Putamen (tissue), 1 donor: ENCODE data around the gene SLC25A4.
"Not testable (repeated sequence)": the region's sequence is repeated elsewhere in the genome, so short reads cannot be mapped to it uniquely, and the experiment has no call there.

ENCODE experiments used
- DNase-seq: peaks from one replicate; pipeline ENCODE4 v3.0.0-alpha.2; 2016; ENCODE audit warnings: low spot score

Gene SLC25A4

DNA sequence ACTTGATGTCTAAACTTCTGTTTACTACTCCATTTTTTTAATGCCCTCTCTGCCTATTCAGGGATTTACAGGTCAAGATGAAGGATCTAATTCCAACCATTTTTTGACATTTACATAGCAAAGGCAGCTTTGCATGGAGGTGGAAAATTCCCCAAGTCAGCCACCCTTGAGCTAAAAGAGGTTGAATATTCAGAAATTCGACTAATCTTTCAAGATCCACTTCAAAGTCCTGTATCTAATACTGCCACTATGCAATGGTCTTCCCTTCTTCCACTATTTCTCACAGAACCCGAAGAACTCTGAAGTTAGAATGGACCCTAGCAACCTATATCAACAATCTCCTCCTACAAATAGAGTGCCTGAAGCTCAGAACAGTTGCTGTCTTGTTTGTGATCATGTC, 39.2 kb downstream of the SLC25A4 start:
- DNase-seq: no peak

DNA sequence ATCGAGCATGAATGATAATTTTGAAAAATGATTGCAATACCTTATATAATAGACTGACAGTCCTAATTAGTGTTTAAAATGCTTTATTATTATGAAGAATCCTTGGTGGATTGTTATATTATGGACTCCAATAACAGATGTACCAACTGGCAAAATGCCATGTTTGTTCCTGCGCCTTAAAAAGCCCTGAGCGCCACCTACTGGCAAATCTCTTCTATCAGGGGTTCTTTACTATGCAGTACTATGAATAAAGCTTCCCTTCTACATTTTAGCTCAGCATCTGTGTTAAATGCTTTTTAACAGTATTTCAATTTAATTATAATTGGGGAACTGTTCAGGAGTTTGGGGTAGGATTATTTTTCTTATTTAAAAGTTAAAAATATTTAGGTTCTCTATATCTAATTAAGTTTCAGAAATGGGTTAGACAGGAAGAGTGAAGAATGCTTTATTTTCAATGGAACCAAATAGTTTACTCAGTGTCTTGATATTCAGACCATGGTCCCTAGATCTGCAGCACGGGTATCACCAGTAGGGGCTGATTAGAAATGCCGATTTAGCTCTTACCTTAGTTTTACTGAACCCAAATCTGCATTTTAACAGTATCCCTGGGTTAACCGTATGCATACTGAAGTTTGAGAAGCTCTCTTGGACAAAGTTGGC, 40.7 kb downstream of the SLC25A4 start:
- DNase-seq: peak; percentile 87

DNA sequence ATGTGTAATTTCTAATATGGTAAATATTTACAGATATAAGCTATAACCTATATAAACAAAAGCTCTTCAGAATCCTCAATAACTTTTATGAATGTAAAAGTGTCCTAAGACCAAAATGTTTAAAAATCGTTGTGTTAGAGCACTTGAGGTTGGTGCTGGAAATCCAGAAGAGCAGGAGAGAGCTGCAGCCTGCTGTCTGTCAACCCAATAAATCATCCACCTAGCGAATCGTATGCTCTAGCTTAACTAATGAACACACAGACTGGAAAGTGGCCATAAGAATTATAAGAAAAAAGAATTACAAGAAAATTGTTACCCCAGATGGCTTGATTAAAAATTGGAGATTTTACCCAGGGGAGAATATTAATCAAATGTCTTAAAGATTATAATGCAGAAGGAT, 43.7 kb downstream of the SLC25A4 start:
- no peak for DNase-seq

DNA sequence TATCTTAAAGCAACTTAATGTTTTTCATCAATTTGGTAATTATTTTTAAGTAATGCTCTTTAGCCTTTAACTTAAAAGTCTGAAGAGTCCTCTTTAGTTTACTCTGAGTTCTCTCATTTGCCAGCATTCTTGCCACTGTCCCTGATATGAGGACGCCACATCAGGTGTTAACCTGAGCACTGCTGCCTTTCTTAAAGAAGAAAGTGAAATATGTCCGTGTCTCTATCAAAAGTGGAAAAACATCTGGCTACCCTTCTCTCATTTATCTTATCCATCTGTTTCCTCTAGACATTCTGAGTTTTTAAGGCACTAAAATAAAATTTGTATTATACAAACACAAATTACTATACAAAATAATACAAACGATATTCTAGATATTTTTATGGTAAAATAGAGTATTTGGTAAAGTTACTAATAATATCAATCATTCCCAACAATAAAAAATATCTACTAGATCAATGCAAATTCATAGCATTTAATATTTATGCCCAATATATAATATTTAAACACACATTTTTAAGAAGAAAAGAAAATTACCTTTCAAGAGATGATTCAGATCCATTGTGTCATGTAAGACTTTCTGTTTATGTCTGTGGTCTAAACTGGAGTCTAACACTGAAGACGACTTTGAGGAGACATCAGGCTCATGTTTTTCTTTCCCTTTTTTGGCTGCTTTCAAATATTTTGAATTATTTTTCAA, 46.7 kb downstream of the SLC25A4 start:
- no peak for DNase-seq

DNA sequence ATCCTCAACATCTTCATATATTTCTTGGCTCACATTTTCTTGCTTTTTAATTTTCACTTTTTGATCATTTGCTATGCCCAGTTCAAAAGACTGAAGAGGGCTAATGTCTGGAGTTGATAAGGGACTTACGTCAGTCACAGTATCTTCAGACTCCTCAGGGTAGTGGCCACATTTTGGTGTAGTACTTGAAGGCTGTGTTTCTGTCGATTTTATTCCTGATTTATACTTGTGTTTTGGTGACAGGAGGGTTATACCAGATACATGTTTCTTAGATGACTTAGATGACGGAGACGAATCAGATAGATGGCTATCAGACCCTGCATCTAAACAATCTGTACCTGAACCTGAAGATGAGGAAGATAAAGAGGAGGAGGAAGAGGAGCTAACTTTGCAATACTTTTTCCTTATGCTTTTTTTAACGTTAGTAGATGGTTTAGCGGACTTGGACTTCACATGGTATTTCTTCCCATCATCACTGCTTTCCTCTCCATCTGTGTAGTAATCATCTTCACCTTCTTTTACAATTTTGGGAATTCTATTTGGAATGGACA, 47.3 kb downstream of the SLC25A4 start:
- DNase-seq: no peak

DNA sequence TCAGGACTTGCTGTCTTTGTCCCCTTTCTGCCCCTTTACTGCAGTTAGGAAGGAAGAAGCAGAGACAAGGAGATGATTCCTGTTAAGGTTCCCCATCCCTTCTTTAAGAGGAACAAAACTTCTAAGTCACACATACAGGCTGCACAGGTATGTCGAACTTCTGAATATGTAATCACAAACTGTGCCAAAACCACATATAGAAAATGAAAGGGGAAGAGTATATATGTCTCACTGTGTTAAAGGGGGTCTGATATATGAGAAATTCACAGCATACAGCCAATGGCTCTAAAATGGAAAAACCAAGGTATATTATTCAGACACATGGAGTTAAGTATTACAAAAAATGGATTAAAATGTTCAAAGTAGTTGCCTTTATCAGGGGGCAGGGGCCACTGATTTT, 49.0 kb downstream of the SLC25A4 start:
- DNase-seq: no peak

DNA sequence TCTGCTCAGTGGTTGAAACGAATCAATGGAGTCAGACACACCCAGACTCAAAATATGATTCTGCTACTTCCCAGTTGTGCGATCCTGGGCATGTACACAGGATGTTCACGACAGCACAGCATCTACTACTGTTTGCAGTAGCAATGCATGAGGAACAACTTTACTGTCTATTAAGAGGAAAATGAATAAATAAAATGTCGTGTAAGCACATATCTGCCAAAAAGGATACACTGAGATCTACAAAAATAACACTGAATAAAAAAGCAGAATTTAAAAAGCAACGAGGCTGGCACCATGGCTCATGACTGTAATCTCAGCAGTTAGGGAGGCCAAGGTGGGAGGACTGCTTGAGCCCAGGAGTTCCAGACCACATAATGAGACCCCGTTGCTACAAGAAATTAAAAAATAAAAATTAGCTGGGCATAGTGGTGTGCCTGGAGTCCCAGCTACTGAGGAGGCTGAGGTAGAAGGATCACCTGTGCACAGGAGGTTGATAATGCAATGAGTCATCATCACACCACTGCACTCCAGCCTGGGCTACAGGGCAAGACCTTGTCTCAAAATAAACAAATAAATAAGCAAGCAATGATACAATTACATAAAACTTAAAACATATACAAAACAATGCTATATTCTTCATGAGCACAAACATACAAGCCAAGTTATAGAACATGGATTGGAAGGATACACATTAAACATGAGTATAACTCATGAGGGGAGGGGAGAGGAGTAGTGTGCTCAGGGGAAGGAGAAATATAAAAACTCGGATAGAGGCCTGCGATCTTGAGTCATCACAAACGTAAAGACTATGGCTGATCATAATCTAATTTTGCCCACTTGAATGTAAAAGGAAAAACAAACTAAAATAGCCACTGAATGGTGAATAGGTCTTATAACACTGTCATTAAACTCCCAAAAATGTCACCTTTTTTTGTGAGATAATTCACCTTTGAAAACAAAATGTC, 52.1 kb downstream of the SLC25A4 start:
- no peak for DNase-seq

DNA sequence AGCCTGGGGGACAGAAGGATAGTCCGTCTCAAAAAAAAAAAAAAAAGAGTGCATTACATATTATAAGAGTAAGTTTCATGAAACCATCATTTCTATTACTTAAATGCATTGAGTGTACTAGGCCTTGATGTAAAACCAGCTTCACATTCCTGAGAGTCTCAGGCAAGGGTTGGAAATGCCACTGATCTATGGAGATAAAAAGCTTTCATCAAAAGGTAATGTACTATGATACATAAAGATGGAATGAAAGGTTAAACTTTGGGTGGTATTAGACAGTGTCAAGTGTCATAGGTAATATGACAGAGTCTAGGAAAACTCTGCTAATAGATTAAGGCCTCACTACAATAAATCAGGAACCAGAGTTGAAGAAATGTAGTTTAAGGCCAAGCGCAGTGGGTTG, 53.4 kb downstream of the SLC25A4 start:
- DNase-seq: no peak

DNA sequence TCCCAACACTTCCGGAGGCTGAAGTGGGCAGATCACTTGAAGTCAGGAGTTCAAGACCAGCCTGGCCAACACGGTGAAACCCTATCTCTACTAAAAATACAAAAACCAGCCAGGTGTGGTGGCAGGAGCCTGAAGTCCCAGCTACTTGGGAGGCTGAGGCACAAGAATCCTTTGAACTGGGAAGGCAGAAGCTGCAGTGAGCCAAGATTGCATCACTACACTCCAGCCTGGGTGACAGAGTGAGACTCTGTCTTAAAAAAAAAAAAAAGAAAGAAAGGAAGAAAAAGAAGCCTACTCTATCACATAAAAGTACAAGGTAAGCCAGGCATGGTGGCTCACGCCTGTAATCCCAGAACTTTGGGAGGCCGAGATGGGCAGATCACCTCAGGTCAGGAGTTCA, 55.1 kb downstream of the SLC25A4 start:
- DNase-seq: not testable (repeated sequence)
